Hematopoietic multipotent progenitor cell treated with erythropoietin and hydrocortisone succinate and interleukin-3 and kit ligand, for 17 days (in vitro differentiated cells): Measurements from ENCODE around the gene PER2.

Experiments
- DNase-seq: peaks from one replicate; pipeline ENCODE4 v3.0.0-alpha.2; 2015; ENCODE audit warnings: low spot score

Gene PER2

GRCh38 chr2:238243496-238244076, 44.8 kb downstream of the PER2 start:
- no peak for DNase-seq

GRCh38 chr2:238242731-238243495, 45.5 kb downstream of the PER2 start:
- DNase-seq = no peak

- DNase-seq = no peak
These were observed 46.4 kb downstream of the PER2 start for GRCh38 chr2:238241970-238242369.

- DNase-seq = no peak
These were observed 47.4 kb downstream of the PER2 start for GRCh38 chr2:238240757-238241711.

GRCh38 chr2:238239863-238240756, 48.3 kb downstream of the PER2 start, which contains the start of gene HES6:
TSS of gene HES6 (minus strand) at chr2:238240038. CDS start at chr2:238239905, 133 bp downstream.
- peak; percentile 88 for DNase-seq

- DNase-seq = no peak
These were observed 48.9 kb downstream of the PER2 start for GRCh38 chr2:238239543-238239862.

GRCh38 chr2:238238766-238239542, 49.5 kb downstream of the PER2 start:
- peak; percentile 32 for DNase-seq

- no peak for DNase-seq
These were observed 50.1 kb downstream of the PER2 start for GRCh38 chr2:238238311-238238765.

GRCh38 chr2:238237431-238238135, 50.8 kb downstream of the PER2 start:
- DNase-seq = no peak

- DNase-seq = no peak
These were observed 51.8 kb downstream of the PER2 start for GRCh38 chr2:238236571-238236970.

GRCh38 chr2:238235856-238236255, 52.6 kb downstream of the PER2 start:
- DNase-seq = no peak

- DNase-seq = no peak
These were observed 53.1 kb downstream of the PER2 start for GRCh38 chr2:238235331-238235732.

- no peak for DNase-seq
These were observed 54.8 kb downstream of the PER2 start for GRCh38 chr2:238233625-238234024.

- no peak for DNase-seq
These were observed 56.6 kb downstream of the PER2 start for GRCh38 chr2:238231809-238232208.

- DNase-seq = peak; percentile 81
These were observed 57.1 kb downstream of the PER2 start for GRCh38 chr2:238231251-238231793.

- DNase-seq = no peak
These were observed 57.7 kb downstream of the PER2 start for GRCh38 chr2:238230699-238231098.

- no peak for DNase-seq
These were observed 59.7 kb downstream of the PER2 start for GRCh38 chr2:238228700-238229099.

- no peak for DNase-seq
These were observed 60.8 kb downstream of the PER2 start for GRCh38 chr2:238227587-238228032.

- DNase-seq = no peak
These were observed 61.5 kb downstream of the PER2 start for GRCh38 chr2:238226698-238227586.
